IMR-90 (cell line): ENCODE measurements around the gene DMXL1. TPM values are rescaled to one million over a fixed set of nuclear protein-coding genes. Genes with fewer than 3 reads are reported as not detected.

Source experiments
- ATAC-seq: fragments of 200-7000 bp; cut with Tn5 transposase; 2 replicates; pipeline ENCODE4 v1.9.1; 2020; ENCODE audit warnings: low read depth, mild to moderate bottlenecking, moderate library complexity
- BruUV-seq: library from RNA; stranded (reverse); fragments of 400-500 nt; replicated peaks from 2 replicates; lab custom pipeline; 2021; lab: Mats Ljungman, UMichigan
- CTCF ChIA-PET: fragments of 300-600 bp; formaldehyde crosslinking; extraction: SDS; loops from one replicate; lab custom pipeline; 2021; ENCODE audit warnings: antibody characterized with exemption; lab: Yijun Ruan, JAX
- POLR2A ChIA-PET: fragments of 300-600 bp; sonication (Branson Sonifier 250); formaldehyde crosslinking; loops from one replicate; lab custom pipeline; 2022; ENCODE audit warnings: antibody characterized with exemption; ENCODE audit not compliant: unreplicated experiment; lab: Charles Lee
- DNase-seq: peaks from one replicate; pipeline ENCODE4 v3.0.0; 2013
- H2AFZ ChIP-seq: replicated peaks from 2 replicates; pipeline ENCODE3; 2013; ENCODE audit warnings: low read length, mild to moderate bottlenecking; ENCODE audit not compliant: poor library complexity
- H2AK5ac ChIP-seq: 2 replicates; pipeline ENCODE4 v1.6.1; 2013; ENCODE audit warnings: low read depth, low read length, inconsistent platforms
- H2AK9ac ChIP-seq: replicated peaks from 2 replicates; pipeline ENCODE3; 2013; ENCODE audit warnings: mild to moderate bottlenecking, low read depth, low read length, moderate library complexity; ENCODE audit not compliant: poor library complexity
- H2BK120ac ChIP-seq: 2 replicates; pipeline ENCODE4 v1.6.1; 2013; ENCODE audit warnings: low read depth, low read length, inconsistent platforms
- H2BK15ac ChIP-seq: 3 replicates; pipeline ENCODE4 v1.6.1; 2013; ENCODE audit warnings: low read depth, low read length, inconsistent platforms
- H2BK20ac ChIP-seq: 2 replicates; pipeline ENCODE4 v1.6.1; 2013; ENCODE audit warnings: low read depth, mild to moderate bottlenecking, inconsistent platforms, low read length, moderate library complexity
- H2BK5ac ChIP-seq: 2 replicates; pipeline ENCODE4 v1.6.1; 2013; ENCODE audit warnings: mild to moderate bottlenecking, low read depth, low read length, inconsistent platforms; ENCODE audit not compliant: poor library complexity, severe bottlenecking
- H3K14ac ChIP-seq: replicated peaks from 2 replicates; pipeline ENCODE4 v1.6.1; 2013; ENCODE audit warnings: low read depth, low read length, inconsistent platforms
- H3K18ac ChIP-seq: 2 replicates; pipeline ENCODE4 v1.6.1; 2013; ENCODE audit warnings: low read depth, low read length, control low read depth
- H3K23ac ChIP-seq: 2 replicates; pipeline ENCODE4 v1.6.1; 2013; ENCODE audit warnings: low read depth, low read length, inconsistent platforms
- H3K27ac ChIP-seq: 2 replicates; pipeline ENCODE4 v1.5.1; 2013; ENCODE audit warnings: mild to moderate bottlenecking, control low read depth, low read length; ENCODE audit not compliant: insufficient read depth
- H3K27me3 ChIP-seq: 2 replicates; pipeline ENCODE4 v1.6.1; 2013; ENCODE audit warnings: low read length; ENCODE audit not compliant: control insufficient read depth, insufficient read depth
- H3K36me3 ChIP-seq: 2 replicates; pipeline ENCODE4 v1.6.1; 2013; ENCODE audit warnings: low read length, mixed read lengths; ENCODE audit not compliant: control insufficient read depth, insufficient read depth
- H3K4ac ChIP-seq: 2 replicates; pipeline ENCODE4 v1.6.1; 2013; ENCODE audit warnings: low read depth, low read length, inconsistent platforms
- H3K4me1 ChIP-seq: 2 replicates; pipeline ENCODE4 v1.6.1; 2013; ENCODE audit warnings: low read length, mixed read lengths; ENCODE audit not compliant: control insufficient read depth, insufficient read depth
- H3K4me2 ChIP-seq: 2 replicates; pipeline ENCODE4 v1.6.1; 2013; ENCODE audit warnings: low read depth, mild to moderate bottlenecking, control low read depth, low read length, moderate library complexity
- H3K4me3 ChIP-seq: 2 replicates; pipeline ENCODE4 v1.5.1; 2013; ENCODE audit warnings: low read depth, mild to moderate bottlenecking, control low read depth, low read length, moderate library complexity; ENCODE audit not compliant: insufficient read depth
- H3K56ac ChIP-seq: 2 replicates; pipeline ENCODE4 v1.6.1; 2013; ENCODE audit warnings: low read length, inconsistent platforms; ENCODE audit not compliant: insufficient read depth; ENCODE audit errors: extremely low read depth
- H3K79me1 ChIP-seq, 2 experiments: 2 replicates each; pipeline ENCODE4 v1.6.1; 2013; ENCODE audit warnings: low read length in 2 of 2, inconsistent platforms in 1 of 2, low read depth in 1 of 2
- H3K9ac ChIP-seq: 2 replicates; pipeline ENCODE4 v1.6.1; 2013; ENCODE audit warnings: low read depth, low read length, control low read depth
- H3K9me1 ChIP-seq: 2 replicates; pipeline ENCODE4 v1.6.1; 2013; ENCODE audit warnings: low read length, inconsistent platforms; ENCODE audit not compliant: insufficient read depth
- H3K9me3 ChIP-seq: 2 replicates; pipeline ENCODE4 v1.6.1; 2013; ENCODE audit warnings: low read length; ENCODE audit not compliant: control insufficient read depth, insufficient read depth
- H4K20me1 ChIP-seq: 2 replicates; pipeline ENCODE4 v1.6.1; 2013; ENCODE audit warnings: low read length, inconsistent platforms; ENCODE audit not compliant: insufficient read depth
- H4K5ac ChIP-seq: 2 replicates; pipeline ENCODE4 v1.6.1; 2013; ENCODE audit warnings: mild to moderate bottlenecking, low read depth, low read length, control low read depth
- H4K8ac ChIP-seq, 2 experiments: 2 replicates each; pipeline ENCODE4 v1.6.1; 2013; ENCODE audit warnings: low read depth in 2 of 2, low read length in 2 of 2, control low read depth in 1 of 2, inconsistent platforms in 1 of 2
- H4K91ac ChIP-seq: 2 replicates; pipeline ENCODE4 v1.6.1; 2013; ENCODE audit warnings: low read depth, low read length, inconsistent platforms; ENCODE audit not compliant: insufficient read depth
- BHLHE40 ChIP-seq: fragments of 150-350 bp; IDR thresholded peaks from 2 replicates; pipeline ENCODE4 v1.6.1; 2016; ENCODE audit warnings: mild to moderate bottlenecking, low read depth, low read length
- CEBPB ChIP-seq: IDR thresholded peaks from 2 replicates; pipeline ENCODE4 v1.6.1; 2012; ENCODE audit warnings: low read depth, low read length, improper control_type of control experiment
- CHD1 ChIP-seq: IDR thresholded peaks from 2 replicates; pipeline ENCODE4 v1.6.1; 2012; ENCODE audit warnings: low read depth, low read length, improper control_type of control experiment
- CTCF ChIP-seq: conservative IDR thresholded peaks from 2 replicates; pipeline ENCODE4 v1.5.1; 2012; ENCODE audit warnings: mild to moderate bottlenecking, low read depth, low read length, improper control_type of control experiment
- ELK1 ChIP-seq: fragments of 150-350 bp; IDR thresholded peaks from 2 replicates; pipeline ENCODE4 v1.6.1; 2016; ENCODE audit warnings: low read depth, mild to moderate bottlenecking, low read length, moderate library complexity, borderline replicate concordance
- FOS ChIP-seq: fragments of 150-350 bp; IDR thresholded peaks from 2 replicates; pipeline ENCODE4 v1.6.1; 2016; ENCODE audit warnings: low read depth, low read length
- MAFK ChIP-seq: IDR thresholded peaks from 2 replicates; pipeline ENCODE4 v1.6.1; 2012; ENCODE audit warnings: low read depth, low read length, improper control_type of control experiment
- MAZ ChIP-seq: IDR thresholded peaks from 2 replicates; pipeline ENCODE4 v1.6.1; 2012; ENCODE audit warnings: low read depth, mild to moderate bottlenecking, low read length, improper control_type of control experiment, moderate library complexity, borderline replicate concordance
- MXI1 ChIP-seq: IDR thresholded peaks from 2 replicates; pipeline ENCODE4 v1.6.1; 2012; ENCODE audit warnings: low read depth, mild to moderate bottlenecking, low read length, moderate library complexity, borderline replicate concordance
- NFE2L2 ChIP-seq: fragments of 150-350 bp; IDR thresholded peaks from 2 replicates; pipeline ENCODE4 v1.6.1; 2016; ENCODE audit warnings: low read depth, mild to moderate bottlenecking, low read length
- POLR2A ChIP-seq: IDR thresholded peaks from 2 replicates; pipeline ENCODE4 v1.6.1; 2012; ENCODE audit warnings: mild to moderate bottlenecking, low read depth, low read length
- RAD21 ChIP-seq: IDR thresholded peaks from 2 replicates; pipeline ENCODE4 v1.6.1; 2012; ENCODE audit warnings: low read length, improper control_type of control experiment
- RCOR1 ChIP-seq: IDR thresholded peaks from 2 replicates; pipeline ENCODE4 v1.6.1; 2012; ENCODE audit warnings: mild to moderate bottlenecking, low read length, improper control_type of control experiment; ENCODE audit not compliant: insufficient replicate concordance
- RFX5 ChIP-seq: IDR thresholded peaks from 2 replicates; pipeline ENCODE4 v1.8.0; 2012; ENCODE audit warnings: low read depth, mild to moderate bottlenecking, low read length, moderate library complexity
- SMC3 ChIP-seq: fragments of 150-350 bp; IDR thresholded peaks from 2 replicates; pipeline ENCODE4 v1.6.1; 2016; ENCODE audit warnings: low read depth, mild to moderate bottlenecking, antibody characterized with exemption, low read length, moderate library complexity
- USF2 ChIP-seq: fragments of 150-350 bp; IDR thresholded peaks from 2 replicates; pipeline ENCODE4 v1.6.1; 2017; ENCODE audit warnings: mild to moderate bottlenecking, antibody characterized with exemption, low read length, low read depth
- dilution Hi-C: fragments of 300-500 bp; cut with HindIII; formaldehyde crosslinking; loops from one replicate; pipeline ENCODE4 v1.14.3; 2018; ENCODE audit warnings: low sequenced_read_pairs; ENCODE audit not compliant: unreplicated experiment
- in situ Hi-C: fragments of 300-500 bp; cut with MboI; formaldehyde crosslinking; loops from 3 replicates; pipeline ENCODE4 v1.14.3; 2019; ENCODE audit warnings: low sequenced_read_pairs, inconsistent platforms, mixed read lengths
- intact Hi-C: fragments of 100-400 bp; cut with micrococcal nuclease; formaldehyde crosslinking; loops from 2 replicates; pipeline ENCODE4 v1.10.0; 2022
- polyA plus RNA-seq, 3 experiments: library from polyadenylated mRNA; depleted of rRNA; stranded (reverse); fragments of >200 nt; gene quantifications; 2 replicates each; pipeline ENCODE4 v1.2.3, GENCODE V29; 2012; ENCODE audit warnings: low replicate concordance in 1 of 3
- total RNA-seq: library from RNA; depleted of rRNA; stranded (reverse); fragments of >200 nt; gene quantifications from 2 replicates; pipeline ENCODE4 v1.2.3, GENCODE V29; 2012

DMXL1 gene
- total and polyA plus RNA-seq, 2 of the 4 experiments (the other 2 are of a cell fraction): 8.1 to 21.5 TPM

GRCh38 chr5:119105971-119106370 lies 35.1 kb downstream of the DMXL1 start:
- H3K9me3 ChIP-seq: no peaks in the 10 kb centered on the region
- H4K20me1 ChIP-seq: no peaks in the 10 kb centered on the region
- no peak overlapping the region for H4K5ac ChIP-seq
- POLR2A ChIA-PET: no interaction called here
- no peak overlapping the region for H2BK20ac ChIP-seq
- H3K14ac ChIP-seq: no peak overlapping the region
- H3K4me1 ChIP-seq: no peaks in the 10 kb centered on the region
- no peak overlapping the region for H3K27ac ChIP-seq
- peaks cover 1% of the 10 kb centered on the region for H3K36me3 ChIP-seq
- no peak for ATAC-seq
- DNase-seq: no peak
- in situ Hi-C loops: no loop called here
- no peak overlapping the region for H3K4me3 ChIP-seq
- H3K4me2 ChIP-seq: no peak overlapping the region
- peaks cover 2% of the 10 kb centered on the region; the same call in 1 of the 2 replicates for H3K9me1 ChIP-seq
- TF ChIP-seq SMC3 (no peak), MXI1 (no peak), POLR2A (no peak), BHLHE40 (no peak), USF2 (no peak), RCOR1 (no peak), MAZ (no peak), ELK1 (no peak), CEBPB (no peak), CTCF (no peak), NFE2L2 (no peak), RFX5 (no peak), CHD1 (no peak), MAFK (no peak), FOS (no peak), RAD21 (no peak)
- dilution Hi-C loops: no loop called here
- no peaks in the 10 kb centered on the region for H3K27me3 ChIP-seq
- no peak overlapping the region for H4K91ac ChIP-seq
- no TSS peak for BruUV-seq
- H3K56ac ChIP-seq: no peak overlapping the region
- peaks cover 0 to 6% of the 10 kb centered on the region in 2 experiments; a peak in 2 of 4 replicates for H3K79me1 ChIP-seq
- no peak overlapping the region for H3K4ac ChIP-seq
- no peak overlapping the region for H2BK15ac ChIP-seq
- H3K18ac ChIP-seq: no peak overlapping the region
- no peak overlapping the region for H3K9ac ChIP-seq
- H3K23ac ChIP-seq: no peak overlapping the region
- no peak overlapping the region for H4K8ac ChIP-seq
- CTCF ChIA-PET: no interaction called here
- intact Hi-C loops: no loop called here
- no peak overlapping the region for H2BK5ac ChIP-seq
- no peak overlapping the region for H2AK5ac ChIP-seq
- no peak overlapping the region for H2AFZ ChIP-seq
- no peak overlapping the region for H2BK120ac ChIP-seq
- no peak overlapping the region for H2AK9ac ChIP-seq
